ENCODE measurements around the gene CPD. TPM values are rescaled to one million over a fixed set of nuclear protein-coding genes. Genes with fewer than 3 reads are reported as not detected.

CPD gene
- total and polyA plus RNA-seq, 2 donors (not counting 1 experiment from before 2014, with no cell fraction given): 88.8 to 220 TPM

DNA sequence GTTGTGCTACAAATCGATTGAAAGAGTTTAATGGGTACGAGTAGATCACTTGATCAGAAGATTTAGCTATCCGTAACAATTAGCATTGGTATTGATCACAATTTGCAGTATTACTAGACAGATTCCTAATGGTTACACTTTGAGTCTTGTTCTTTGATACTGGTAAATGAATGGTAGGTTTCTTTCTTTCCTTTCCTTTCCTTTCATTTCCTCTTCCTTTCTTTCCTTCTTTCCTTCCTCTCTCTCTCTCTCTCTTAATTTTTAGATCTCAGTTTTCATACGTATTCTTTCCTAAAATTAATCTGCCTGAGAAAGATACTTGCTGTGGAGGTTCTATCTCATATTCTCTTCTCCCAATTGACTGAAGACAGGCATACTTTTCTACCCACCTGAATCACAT lies 17.9 kb downstream of the CPD start:
- no peak for DNase-seq (ENCODE audit: low read depth in 2 of 2)
- H3K9me3 ChIP-seq (ENCODE audit: control insufficient read depth, insufficient read depth, low read depth, low read length): no peaks in the 10 kb centered on the region
- no peak overlapping the region for H2AFZ ChIP-seq (ENCODE audit: low read length)
- H3K4me3 ChIP-seq (replicated peaks in 1 of 4; ENCODE audit: control extremely low read depth in 1 of 4, insufficient read depth in 1 of 4, low read depth in 3 of 4, low read length in 4 of 4): no peak overlapping the region
- H3K9ac ChIP-seq (ENCODE audit: insufficient read depth, low read length): no peak overlapping the region
- H3K4me1 ChIP-seq (ENCODE audit: control insufficient read depth, extremely low read depth, insufficient read depth, low read length): no peaks in the 10 kb centered on the region
- no peaks in the 10 kb centered on the region for H4K20me1 ChIP-seq (ENCODE audit: control insufficient read depth, extremely low read depth, insufficient read depth, low read length)
- no peaks in the 10 kb centered on the region for H3K27me3 ChIP-seq (ENCODE audit: control insufficient read depth, insufficient read depth, low read length)
- no peaks in the 10 kb centered on the region for H3K79me2 ChIP-seq (ENCODE audit: control insufficient read depth, insufficient read depth, low read length)
- TF ChIP-seq, protein P1, sequence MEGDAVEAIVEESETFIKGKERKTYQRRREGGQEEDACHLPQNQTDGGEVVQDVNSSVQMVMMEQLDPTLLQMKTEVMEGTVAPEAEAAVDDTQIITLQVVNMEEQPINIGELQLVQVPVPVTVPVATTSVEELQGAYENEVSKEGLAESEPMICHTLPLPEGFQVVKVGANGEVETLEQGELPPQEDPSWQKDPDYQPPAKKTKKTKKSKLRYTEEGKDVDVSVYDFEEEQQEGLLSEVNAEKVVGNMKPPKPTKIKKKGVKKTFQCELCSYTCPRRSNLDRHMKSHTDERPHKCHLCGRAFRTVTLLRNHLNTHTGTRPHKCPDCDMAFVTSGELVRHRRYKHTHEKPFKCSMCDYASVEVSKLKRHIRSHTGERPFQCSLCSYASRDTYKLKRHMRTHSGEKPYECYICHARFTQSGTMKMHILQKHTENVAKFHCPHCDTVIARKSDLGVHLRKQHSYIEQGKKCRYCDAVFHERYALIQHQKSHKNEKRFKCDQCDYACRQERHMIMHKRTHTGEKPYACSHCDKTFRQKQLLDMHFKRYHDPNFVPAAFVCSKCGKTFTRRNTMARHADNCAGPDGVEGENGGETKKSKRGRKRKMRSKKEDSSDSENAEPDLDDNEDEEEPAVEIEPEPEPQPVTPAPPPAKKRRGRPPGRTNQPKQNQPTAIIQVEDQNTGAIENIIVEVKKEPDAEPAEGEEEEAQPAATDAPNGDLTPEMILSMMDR (conservative IDR thresholded peaks at IDR 0.05 in 1 of 2, IDR thresholded peaks at IDR 0.05 in 1 of 2; ENCODE audit: low read depth in 1 of 2, low read length in 2 of 2): no peak
- no peak for TF ChIP-seq EZH2 (IDR thresholded peaks at IDR 0.05; ENCODE audit: low read length, missing control alignments)
- H3K27ac ChIP-seq (ENCODE audit: insufficient read depth, low read length): no peak overlapping the region
- H3K4me2 ChIP-seq (ENCODE audit: extremely low read depth, insufficient read depth, low read length): no peak overlapping the region
- H3K36me3 ChIP-seq (ENCODE audit: control insufficient read depth, insufficient read depth, low read length): no peaks in the 10 kb centered on the region

DNA sequence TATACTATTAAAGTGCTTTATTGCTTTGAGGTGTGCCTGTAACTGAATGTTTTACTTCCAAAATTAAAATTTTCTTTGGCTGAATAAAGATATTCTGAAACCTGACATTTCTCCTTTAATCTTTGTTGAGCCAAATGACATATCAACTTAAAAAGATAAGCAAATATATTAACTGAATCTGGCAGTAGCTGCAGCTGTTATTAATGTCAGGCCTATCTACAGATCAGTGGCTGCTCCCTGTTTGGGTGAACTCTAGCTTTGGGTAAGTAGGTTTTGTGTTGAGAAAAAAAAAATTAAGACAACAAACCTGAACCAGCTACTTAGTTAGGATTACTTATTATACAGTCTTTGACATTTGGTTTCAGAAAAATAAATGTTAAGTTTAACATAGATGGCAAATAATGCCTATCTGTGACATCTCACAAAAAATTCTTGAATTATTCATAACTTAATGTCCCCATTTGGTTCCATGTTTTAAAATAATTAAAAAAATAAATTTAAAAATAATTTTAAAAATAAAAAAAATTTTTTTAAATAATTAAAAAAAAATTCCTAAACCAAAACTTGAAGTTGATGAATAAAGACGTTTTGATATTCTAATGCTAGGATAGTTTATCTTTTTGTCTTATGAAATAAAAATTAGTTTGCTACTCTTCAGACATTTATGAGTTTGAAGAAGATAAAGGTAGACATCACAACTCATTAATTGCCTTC lies 19.8 kb downstream of the CPD start:
- H4K20me1 ChIP-seq (ENCODE audit: control insufficient read depth, extremely low read depth, insufficient read depth, low read length): no peaks in the 10 kb centered on the region

DNA sequence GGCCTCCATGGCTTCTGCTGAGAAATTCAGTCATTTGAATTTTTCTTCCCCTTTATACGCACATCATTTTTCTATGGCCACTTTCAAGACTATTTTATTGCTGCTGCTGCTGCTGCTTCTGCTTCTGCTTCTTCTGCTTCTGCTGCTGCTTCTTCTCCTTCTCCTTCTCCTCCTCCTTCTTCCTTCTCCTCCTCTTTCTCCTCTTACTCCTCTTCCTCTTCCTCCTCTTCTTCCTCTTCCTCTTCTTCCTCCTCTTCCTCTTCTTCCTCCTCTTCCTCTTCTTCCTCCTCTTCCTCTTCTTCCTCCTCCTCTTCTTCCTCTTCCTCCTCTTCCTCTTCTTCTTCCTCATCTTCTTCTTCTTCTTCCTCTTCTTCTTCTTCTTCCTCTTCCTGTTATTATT lies 22.4 kb downstream of the CPD start:
- no peaks in the 10 kb centered on the region for H3K4me1 ChIP-seq (ENCODE audit: control insufficient read depth, extremely low read depth, insufficient read depth, low read length)
- TF ChIP-seq EZH2 (IDR thresholded peaks at IDR 0.05; ENCODE audit: low read length, missing control alignments): no peak
- TF ChIP-seq, protein P1 (conservative IDR thresholded peaks at IDR 0.05 in 1 of 2, IDR thresholded peaks at IDR 0.05 in 1 of 2; ENCODE audit: low read depth in 1 of 2, low read length in 2 of 2): no peak
- H3K36me3 ChIP-seq (ENCODE audit: control insufficient read depth, insufficient read depth, low read length): no peaks in the 10 kb centered on the region

More for the DNA sequence above, 19.8 kb downstream of the CPD start:
- Histone ChIP-seq H3K4me1 (ENCODE audit: control insufficient read depth, extremely low read depth, insufficient read depth, low read length) (no peaks in the 10 kb centered on the region), H3K36me3 (ENCODE audit: control insufficient read depth, insufficient read depth, low read length) (no peaks in the 10 kb centered on the region), H3K27ac (ENCODE audit: insufficient read depth, low read length) (no peak overlapping the region), H3K4me3 (replicated peaks in 1 of 4; ENCODE audit: control extremely low read depth in 1 of 4, insufficient read depth in 1 of 4, low read depth in 3 of 4, low read length in 4 of 4) (no peak overlapping the region), H3K27me3 (ENCODE audit: control insufficient read depth, insufficient read depth, low read length) (no peaks in the 10 kb centered on the region), H2AFZ (ENCODE audit: low read length) (no peak overlapping the region), H3K9ac (ENCODE audit: insufficient read depth, low read length) (no peak overlapping the region), H3K9me3 (ENCODE audit: control insufficient read depth, insufficient read depth, low read depth, low read length) (no peaks in the 10 kb centered on the region), H3K4me2 (ENCODE audit: extremely low read depth, insufficient read depth, low read length) (no peak overlapping the region), H3K79me2 (ENCODE audit: control insufficient read depth, insufficient read depth, low read length) (no peaks in the 10 kb centered on the region)
- DNase-seq (ENCODE audit: low read depth in 2 of 2): no peak
- TF ChIP-seq, protein P1 (conservative IDR thresholded peaks at IDR 0.05 in 1 of 2, IDR thresholded peaks at IDR 0.05 in 1 of 2; ENCODE audit: low read depth in 1 of 2, low read length in 2 of 2): no peak
- no peak for TF ChIP-seq EZH2 (IDR thresholded peaks at IDR 0.05; ENCODE audit: low read length, missing control alignments)

More for the DNA sequence above, 22.4 kb downstream of the CPD start:
- Histone ChIP-seq H3K27me3 (ENCODE audit: control insufficient read depth, insufficient read depth, low read length) (no peaks in the 10 kb centered on the region), H2AFZ (ENCODE audit: low read length) (no peak overlapping the region), H3K27ac (ENCODE audit: insufficient read depth, low read length) (no peak overlapping the region), H4K20me1 (ENCODE audit: control insufficient read depth, extremely low read depth, insufficient read depth, low read length) (no peaks in the 10 kb centered on the region), H3K4me2 (ENCODE audit: extremely low read depth, insufficient read depth, low read length) (no peak overlapping the region), H3K4me3 (replicated peaks in 1 of 4; ENCODE audit: control extremely low read depth in 1 of 4, insufficient read depth in 1 of 4, low read depth in 3 of 4, low read length in 4 of 4) (no peak overlapping the region), H3K9ac (ENCODE audit: insufficient read depth, low read length) (no peak overlapping the region), H3K9me3 (ENCODE audit: control insufficient read depth, insufficient read depth, low read depth, low read length) (no peaks in the 10 kb centered on the region), H3K79me2 (ENCODE audit: control insufficient read depth, insufficient read depth, low read length) (no peaks in the 10 kb centered on the region)
- DNase-seq (ENCODE audit: low read depth in 2 of 2): no peak
